ENCODE data around the gene WDR20.

- TF ChIP-seq EZH2phosphoT487 (IDR thresholded peaks at IDR 0.05; ENCODE audit: borderline replicate concordance, low read depth) (no peak), PBX3 (IDR thresholded peaks at IDR 0.05) (no peak), CTCF (IDR thresholded peaks at IDR 0.05) (no peak), REST (IDR thresholded peaks at IDR 0.05; ENCODE audit: low read depth, low read length) (no peak), POLR2AphosphoS5 (IDR thresholded peaks at IDR 0.05; ENCODE audit: low read depth, low read length) (no peak), EP300 (IDR thresholded peaks at IDR 0.05; ENCODE audit: borderline replicate concordance in 1 of 2, low read depth in 1 of 2, low read length in 1 of 2) (no peak), RFX5 (IDR thresholded peaks at IDR 0.05; ENCODE audit: low read length) (no peak), NFIC (IDR thresholded peaks at IDR 0.05; ENCODE audit: borderline replicate concordance) (no peak), SIN3A (IDR thresholded peaks at IDR 0.05; ENCODE audit: borderline replicate concordance, low read depth, low read length) (no peak), JUND (IDR thresholded peaks at IDR 0.05) (no peak)
Measured at GRCh38 chr14:102194856-102195255, 55.2 kb downstream of the WDR20 start.
